GM18868 (cell line): ENCODE data around the gene RANBP17.

ENCODE experiments used
- ATAC-seq: cut with Tn5 transposase; IDR thresholded peaks from one replicate; pipeline ENCODE4 v1.9.1; 2021; ENCODE audit warnings: mild to moderate bottlenecking, moderate library complexity; ENCODE audit not compliant: unreplicated experiment

Gene RANBP17

DNA sequence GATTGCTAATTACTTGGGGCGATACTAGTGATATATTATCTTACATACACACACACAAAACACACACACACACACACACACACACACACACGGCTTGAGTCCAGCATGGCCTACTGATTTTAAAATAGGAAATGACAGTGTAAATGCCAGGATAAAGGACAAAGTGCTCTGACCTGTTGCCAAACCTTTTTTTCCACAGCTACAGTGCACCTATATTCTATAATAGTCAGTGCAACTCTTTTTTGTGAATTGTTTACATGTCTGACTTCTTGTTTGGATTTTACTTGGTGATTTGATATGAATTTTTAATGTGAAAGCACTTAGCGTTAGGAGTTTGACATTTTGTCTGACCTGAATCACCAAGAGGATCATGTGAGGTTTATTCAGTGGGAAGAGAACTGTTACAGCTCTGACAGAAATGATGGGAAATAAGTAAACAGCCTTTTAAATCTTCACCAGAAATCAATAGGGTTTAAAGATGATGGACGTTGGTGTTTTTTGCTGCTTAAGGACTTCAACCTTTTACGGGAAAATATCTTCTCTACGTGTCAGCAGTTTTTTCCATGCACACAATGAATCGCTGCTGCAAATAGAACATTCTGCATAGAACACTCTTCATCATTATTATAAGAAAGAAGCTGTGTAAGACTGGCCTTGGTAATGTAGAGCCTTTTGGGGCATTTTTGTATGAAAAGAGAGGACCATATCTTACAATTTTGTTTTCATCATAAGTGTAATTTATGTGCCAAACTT, 218.5 kb downstream of the RANBP17 start:
- ATAC-seq, result no peak

DNA sequence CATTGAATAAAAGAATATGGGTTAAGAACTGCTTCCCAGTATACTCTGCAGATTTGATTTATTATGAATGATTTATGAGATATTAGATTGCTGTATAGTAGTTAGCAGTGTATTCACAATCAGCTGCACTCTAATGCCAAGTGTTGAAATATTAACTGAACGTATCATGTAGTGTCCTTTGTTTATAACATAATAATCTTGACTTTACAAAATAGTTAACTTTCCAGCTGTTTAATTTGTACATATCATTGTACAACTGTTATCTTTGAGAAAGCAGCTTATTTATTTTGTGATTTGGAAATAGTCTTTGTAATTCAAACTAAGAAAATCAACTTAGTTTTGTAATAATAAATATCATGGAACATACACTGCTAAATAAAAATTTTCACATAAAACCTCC, 219.5 kb downstream of the RANBP17 start:
- no peak for ATAC-seq

DNA sequence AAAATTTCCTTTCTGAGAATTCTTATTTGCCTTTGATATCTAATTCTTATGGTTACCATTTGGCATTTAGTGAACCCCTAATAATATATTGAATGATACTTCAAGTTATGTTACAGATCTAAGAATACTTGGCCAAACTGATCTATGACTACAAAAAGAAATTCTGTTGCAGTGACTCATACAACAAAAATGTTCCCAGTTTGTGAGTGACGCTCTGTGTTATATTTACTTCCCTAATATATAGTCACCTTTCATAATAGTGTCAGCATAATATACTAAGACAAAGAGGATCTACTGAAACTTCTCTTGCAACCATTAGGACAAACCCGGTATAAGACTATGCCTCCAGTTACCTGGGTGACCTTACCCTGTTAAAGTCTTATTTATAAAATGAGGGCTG, 230.4 kb downstream of the RANBP17 start:
- ATAC-seq, result no peak

GRCh38 chr5:171093598-171093997, 231.8 kb downstream of the RANBP17 start:
- no peak for ATAC-seq

- ATAC-seq, result no peak
Observed at GRCh38 chr5:171094356-171094755, 232.5 kb downstream of the RANBP17 start.

GRCh38 chr5:171102877-171103610, 241.2 kb downstream of the RANBP17 start:
- ATAC-seq, result no peak

DNA sequence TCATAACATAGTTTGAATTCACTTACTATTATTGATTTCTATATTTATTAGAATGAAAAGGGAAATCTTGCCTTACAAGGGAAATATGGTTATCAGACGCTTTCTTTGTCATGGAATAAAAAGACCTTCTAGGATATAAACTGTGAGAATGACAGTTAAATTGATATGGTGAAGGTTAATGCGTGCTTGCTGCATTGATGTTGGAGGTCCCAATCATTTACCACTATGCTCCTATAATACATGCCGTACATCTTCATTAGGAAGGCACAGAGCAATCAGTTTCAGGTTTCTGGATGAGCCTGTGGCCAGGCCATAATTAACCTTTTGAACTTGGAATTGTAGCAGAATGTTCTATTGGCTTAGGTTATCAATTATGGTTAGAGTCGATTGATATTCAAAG, 245.9 kb downstream of the RANBP17 start:
- no peak for ATAC-seq

- ATAC-seq, result no peak
Observed at GRCh38 chr5:171115519-171115918, 253.7 kb downstream of the RANBP17 start.

DNA sequence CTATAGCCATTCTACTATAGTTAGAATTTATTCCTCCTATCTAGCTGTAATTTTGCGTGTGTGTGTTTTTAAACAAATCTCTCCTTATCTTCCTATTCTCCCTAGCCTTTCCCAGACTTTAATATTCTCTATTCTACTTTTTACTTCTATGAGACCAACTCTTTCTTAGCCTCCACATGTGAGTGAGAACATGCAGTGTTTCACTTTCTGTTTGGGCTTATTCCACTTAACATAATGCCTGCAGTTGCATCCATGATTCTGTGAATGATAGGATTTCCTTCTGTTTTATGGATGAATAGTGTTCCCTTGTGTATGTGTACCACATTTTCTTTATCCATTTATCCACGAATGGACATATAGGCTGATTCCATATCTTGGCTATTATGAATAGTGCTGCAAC, 254.9 kb downstream of the RANBP17 start:
- ATAC-seq, result no peak

GRCh38 chr5:171120986-171121622, 259.3 kb downstream of the RANBP17 start:
- no peak for ATAC-seq

GRCh38 chr5:171121638-171122037, 259.8 kb downstream of the RANBP17 start:
- no peak for ATAC-seq

DNA sequence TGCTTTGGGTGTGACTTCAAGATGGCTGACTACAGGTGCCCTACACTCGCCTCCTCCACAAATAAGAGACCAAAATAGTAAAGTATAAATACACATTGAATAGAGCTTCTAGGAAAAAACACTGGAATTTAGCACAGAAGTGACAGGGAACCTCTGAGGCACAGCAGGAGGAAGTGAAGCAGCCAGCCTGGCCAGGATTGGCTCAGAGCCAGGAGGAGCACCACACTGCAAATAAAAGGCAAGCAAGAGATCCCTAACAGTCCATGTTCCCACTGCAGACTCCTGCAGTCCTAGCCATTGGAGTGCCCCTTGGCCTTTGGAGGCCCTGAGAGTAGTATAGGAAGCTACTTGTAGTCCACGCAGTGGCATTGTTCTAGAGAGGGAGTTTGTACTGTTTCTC, 260.6 kb downstream of the RANBP17 start:
- ATAC-seq, result no peak

GRCh38 chr5:171123417-171123816, 261.6 kb downstream of the RANBP17 start:
- ATAC-seq, result no peak

DNA sequence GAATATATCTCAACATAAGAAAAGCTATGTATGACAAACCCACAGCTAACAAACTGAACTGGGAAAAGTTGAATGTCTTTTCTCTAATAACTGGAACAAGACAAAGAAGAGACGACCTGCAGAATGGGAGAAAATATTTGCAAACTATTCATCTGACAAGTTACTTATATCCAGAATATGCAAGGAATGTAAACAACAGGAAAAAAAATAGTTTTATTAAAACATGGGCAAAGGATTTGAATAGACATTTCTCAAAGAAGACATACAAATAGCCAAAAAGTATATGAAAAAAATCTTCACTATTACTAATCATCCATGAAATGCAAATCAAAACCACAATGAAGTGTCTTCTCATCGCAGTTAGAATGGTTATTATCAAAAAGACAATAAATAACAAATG, 265.5 kb downstream of the RANBP17 start:
- no peak for ATAC-seq

DNA sequence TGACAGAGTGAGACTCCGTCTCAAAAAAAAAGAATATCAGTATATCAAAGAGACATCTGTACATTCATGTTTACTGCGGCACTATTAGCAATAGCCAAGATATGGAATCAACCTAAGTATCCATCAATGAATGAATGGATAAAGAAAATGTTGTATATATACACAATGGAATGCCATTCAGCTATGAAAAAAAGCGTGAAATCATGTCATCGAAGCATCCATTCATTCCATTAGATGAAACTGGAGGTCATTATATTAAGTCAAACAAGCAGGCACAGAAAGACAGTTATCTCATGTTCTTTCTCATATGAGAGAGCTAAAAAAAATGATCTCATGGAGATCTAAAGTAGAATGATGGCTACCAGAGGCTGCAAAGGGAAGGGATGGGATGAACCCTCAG, 266.3 kb downstream of the RANBP17 start:
- no peak for ATAC-seq

- no peak for ATAC-seq
Observed at GRCh38 chr5:171129308-171129707, 267.5 kb downstream of the RANBP17 start.

- ATAC-seq, result no peak
Observed at GRCh38 chr5:171131497-171131896, 269.7 kb downstream of the RANBP17 start.

DNA sequence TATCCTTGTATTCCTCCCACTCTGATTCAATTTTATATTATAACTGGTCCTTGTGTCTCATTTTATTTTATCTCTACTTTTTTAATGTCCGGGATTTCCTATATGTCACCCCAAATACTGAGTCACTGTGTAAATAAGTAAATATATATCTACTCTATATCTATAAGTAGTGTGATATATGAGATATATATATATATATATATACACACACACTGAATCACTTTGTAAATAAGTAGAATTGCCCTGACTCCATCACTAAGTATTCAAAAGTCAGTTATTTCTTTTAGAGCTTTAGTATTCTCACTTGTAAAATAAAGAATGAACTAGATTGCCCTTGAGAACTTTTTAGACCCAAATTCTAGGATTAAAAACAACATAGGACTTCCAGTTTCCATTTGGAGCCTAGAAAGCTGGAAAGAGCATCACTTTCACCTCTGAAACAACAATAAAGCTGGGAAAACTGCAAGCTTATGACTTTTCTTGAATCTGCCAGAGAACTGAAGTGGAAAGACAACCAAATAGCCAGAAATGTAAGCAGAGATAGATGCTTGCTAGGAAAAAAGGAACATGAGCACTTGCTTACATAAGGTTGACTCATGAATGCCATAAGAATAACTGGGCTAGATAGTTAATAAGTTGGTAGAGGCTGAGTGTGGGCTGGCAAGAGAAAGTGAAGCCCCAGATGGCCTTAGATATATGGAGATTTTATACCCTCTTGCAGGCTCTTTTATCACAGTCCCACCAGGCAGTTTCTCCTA, 276.1 kb downstream of the RANBP17 start:
- no peak for ATAC-seq

DNA sequence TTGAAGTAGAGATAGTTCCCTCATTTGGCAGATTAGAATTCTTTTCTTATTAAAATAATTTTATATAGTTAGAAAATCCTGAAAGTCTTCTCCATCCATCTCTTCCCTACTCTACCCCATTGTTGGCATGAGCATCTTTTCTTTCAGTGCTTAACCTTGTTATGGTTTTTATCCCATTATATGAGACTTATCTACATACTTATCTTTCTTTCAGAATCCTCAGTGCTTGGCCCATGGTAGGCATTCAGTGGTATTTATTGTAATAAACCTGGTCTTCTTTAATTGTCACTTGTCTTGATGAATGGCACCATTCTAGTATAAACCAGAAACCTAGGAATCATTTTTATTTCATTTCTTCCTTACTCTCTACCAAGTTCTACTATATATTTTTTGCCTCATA, 277.4 kb downstream of the RANBP17 start:
- ATAC-seq, result no peak

DNA sequence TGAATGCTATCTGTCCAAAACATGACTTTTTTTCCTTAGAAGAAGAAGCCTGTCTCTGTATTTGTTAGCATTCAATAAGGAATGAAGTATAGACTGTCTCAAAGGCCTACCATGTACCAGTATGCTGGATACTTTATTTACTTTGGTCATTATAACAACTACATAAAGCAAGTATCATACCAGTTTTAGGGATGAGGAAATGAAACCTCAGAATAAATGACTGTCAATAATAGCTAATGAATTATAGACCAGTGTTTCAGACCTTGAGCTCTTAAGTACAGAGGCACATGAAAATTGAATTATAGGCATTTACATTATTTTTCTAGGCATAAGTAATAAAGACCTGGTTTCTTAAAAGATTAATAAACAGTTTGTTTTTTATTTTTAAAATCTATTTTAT, 280.8 kb downstream of the RANBP17 start:
- no peak for ATAC-seq

DNA sequence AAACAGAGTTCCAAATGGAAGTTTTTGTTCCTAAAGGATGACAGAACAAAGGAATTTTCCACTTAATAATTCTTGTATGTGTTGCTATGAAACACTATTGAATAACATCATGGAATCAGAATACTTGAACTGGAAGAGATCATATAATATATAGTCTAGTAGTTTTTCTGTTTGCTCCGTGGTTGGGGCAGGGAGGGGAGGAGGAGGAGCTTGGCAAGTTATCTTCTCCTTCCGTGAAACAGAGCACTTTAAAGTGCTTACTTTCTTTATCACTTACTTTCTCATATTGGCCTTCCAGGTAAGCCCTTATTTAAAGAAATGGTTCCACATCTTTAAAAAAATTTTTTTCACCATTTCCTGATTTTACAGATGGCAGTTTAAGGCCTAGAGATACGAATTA, 281.4 kb downstream of the RANBP17 start:
- no peak for ATAC-seq
